Mesendoderm (in vitro differentiated cells): ENCODE results near the gene STXBP5L.

ENCODE experiments used
- DNase-seq: peaks from one replicate; pipeline ENCODE4 v3.0.0; 2013
- H2AK5ac ChIP-seq: 2 replicates; pipeline ENCODE4 v1.6.1; 2013; ENCODE audit warnings: low read length, inconsistent platforms
- H2BK120ac ChIP-seq: 2 replicates; pipeline ENCODE4 v1.6.1; 2013; ENCODE audit warnings: low read depth, mild to moderate bottlenecking, low read length, moderate library complexity, mixed read lengths
- H2BK15ac ChIP-seq: replicated peaks from 2 replicates; pipeline ENCODE4 v1.6.1; 2013; ENCODE audit warnings: low read depth, mild to moderate bottlenecking, moderate library complexity
- H2BK5ac ChIP-seq: 2 replicates; pipeline ENCODE4 v1.6.1; 2013; ENCODE audit warnings: low read length, inconsistent platforms
- H3K18ac ChIP-seq: 2 replicates; pipeline ENCODE4 v1.6.1; 2013; ENCODE audit warnings: mild to moderate bottlenecking, low read length, mixed read lengths
- H3K23ac ChIP-seq: one replicate; pipeline ENCODE4 v1.6.1; 2013; ENCODE audit warnings: low read length
- H3K27ac ChIP-seq: 2 replicates; pipeline ENCODE4 v1.5.1; 2013; ENCODE audit warnings: low read depth, mild to moderate bottlenecking, inconsistent platforms, low read length, moderate library complexity
- H3K27me3 ChIP-seq: 2 replicates; pipeline ENCODE4 v1.6.1; 2013; ENCODE audit warnings: low read length, control low read depth, mild to moderate bottlenecking, inconsistent platforms; ENCODE audit not compliant: insufficient read depth, poor library complexity
- H3K36me3 ChIP-seq: 2 replicates; pipeline ENCODE4 v1.6.1; 2013; ENCODE audit warnings: low read length, inconsistent platforms; ENCODE audit not compliant: control insufficient read depth, insufficient read depth
- H3K4ac ChIP-seq: one replicate; pipeline ENCODE4 v1.6.1; 2013; ENCODE audit warnings: low read depth, mild to moderate bottlenecking, low read length, moderate library complexity
- H3K4me1 ChIP-seq: 2 replicates; pipeline ENCODE4 v1.6.1; 2013; ENCODE audit warnings: low read depth, low read length, inconsistent platforms; ENCODE audit not compliant: control insufficient read depth
- H3K4me2 ChIP-seq: 2 replicates; pipeline ENCODE4 v1.6.1; 2013; ENCODE audit warnings: low read length
- H3K4me3 ChIP-seq: 2 replicates; pipeline ENCODE4 v1.5.1; 2013; ENCODE audit warnings: mild to moderate bottlenecking, low read length
- H3K56ac ChIP-seq: one replicate; pipeline ENCODE4 v1.6.1; 2013; ENCODE audit warnings: low read length
- H3K79me1 ChIP-seq: 2 replicates; pipeline ENCODE4 v1.6.1; 2013; ENCODE audit warnings: low read length, inconsistent platforms
- H3K79me2 ChIP-seq: 2 replicates; pipeline ENCODE4 v1.6.1; 2013; ENCODE audit warnings: mild to moderate bottlenecking, low read length; ENCODE audit not compliant: control insufficient read depth, insufficient read depth
- H3K9ac ChIP-seq: 2 replicates; pipeline ENCODE4 v1.6.1; 2013; ENCODE audit warnings: low read length, inconsistent platforms
- H4K5ac ChIP-seq: one replicate; pipeline ENCODE4 v1.6.1; 2013; ENCODE audit warnings: low read length
- H4K8ac ChIP-seq: one replicate; pipeline ENCODE4 v1.6.1; 2013; ENCODE audit warnings: low read depth, mild to moderate bottlenecking, control low read depth, low read length, moderate library complexity
- WGBS: extraction: QIAGEN DNeasy Blood & Tissue Kit; methylation state at CpG from one replicate; pipeline ENCODE4 v1.1.7; 2013; ENCODE audit warnings: low lambda C conversion rate, missing lambda C conversion rate; ENCODE audit not compliant: insufficient coverage; ENCODE audit errors: extremely low coverage; 5-methylcytosine and 5-hydroxymethylcytosine counted together
- small RNA-seq: library from polyadenylated mRNA; stranded (forward); fragments of <200 nt; extraction: miRNeasy Mini kit (QIAGEN cat#:217004); gene quantifications from one replicate; pipeline ENCODE3, GENCODE V24; 2013; ENCODE audit not compliant: insufficient read depth

STXBP5L gene

DNA sequence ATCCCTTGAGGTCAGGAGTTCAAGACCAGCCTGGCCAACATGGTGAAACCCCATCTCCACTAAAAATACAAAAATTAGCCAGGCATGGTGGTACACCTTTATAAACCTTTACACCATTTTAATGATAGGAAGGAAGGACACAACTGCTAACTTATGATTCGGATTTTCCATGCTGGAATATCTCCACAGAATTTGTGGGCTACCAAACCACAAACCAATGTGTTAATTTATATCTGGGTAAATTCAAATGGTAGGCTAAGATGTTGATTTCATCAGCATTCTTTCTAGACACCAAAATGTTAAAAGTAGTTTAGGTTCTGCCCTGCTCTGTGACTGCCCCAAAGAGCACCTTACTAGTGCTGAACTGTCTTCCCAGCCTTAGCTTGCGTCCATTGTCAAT is 565.0 kb downstream of the STXBP5L start:
- Histone ChIP-seq H3K4me3 (no peak overlapping the region), H4K8ac (no peak overlapping the region), H3K79me1 (no peaks in the 10 kb centered on the region), H2BK5ac (no peak overlapping the region), H2BK120ac (no peak overlapping the region), H3K27ac (no peak overlapping the region), H3K27me3 (no peaks in the 10 kb centered on the region), H2BK15ac (no peak overlapping the region), H4K5ac (no peak overlapping the region), H3K23ac (no peak overlapping the region), H2AK5ac (no peak overlapping the region), H3K18ac (no peak overlapping the region), H3K4me1 (no peaks in the 10 kb centered on the region), H3K4me2 (no peak overlapping the region), H3K9ac (no peak overlapping the region), H3K36me3 (peaks cover 3% of the 10 kb centered on the region), H3K4ac (no peak overlapping the region), H3K79me2 (no peaks in the 10 kb centered on the region), H3K56ac (no peak overlapping the region)
- DNase-seq, result no peak
- no CpG with 5 or more reads among the region's 2 CpGs for WGBS

Small RNAs within 50 kb of the gene (small RNA-seq; reads per million reads assigned to genes)
- gene MIR5682, result 4.1 reads per million, percentile 63 among the genes with 10 or more reads in this experiment
